Stimulated activated CD4-positive, alpha-beta T cell treated with anti-CD3 and anti-CD28 coated beads, Interleukin-2, amount 100 ng/mL, for 4 hours (primary cell): ENCODE data around the gene ZBTB25.

Source experiments
- DNase-seq: peaks from one replicate; pipeline ENCODE4 v3.0.0-alpha.2; 2020; ENCODE audit warnings: low read depth

The ZBTB25 gene

GRCh38 chr14:64515053-64515452 is 11.4 kb upstream of the ZBTB25 start:
- DNase-seq: no peak

- DNase-seq: no peak
Measured at GRCh38 chr14:64513271-64513670, 9.6 kb upstream of the ZBTB25 start.

GRCh38 chr14:64510825-64511671 is 7.4 kb upstream of the ZBTB25 start:
- DNase-seq: peak; percentile 50

GRCh38 chr14:64509036-64509435 is 5.4 kb upstream of the ZBTB25 start:
- no peak for DNase-seq

- no peak for DNase-seq
Measured at GRCh38 chr14:64508215-64508776, 4.7 kb upstream of the ZBTB25 start.

- DNase-seq: peak; percentile 49
Measured at GRCh38 chr14:64507376-64508156, 3.9 kb upstream of the ZBTB25 start.

- DNase-seq: no peak
Measured at GRCh38 chr14:64506721-64507120, 3.1 kb upstream of the ZBTB25 start.

- peak; percentile 80 for DNase-seq
Measured at GRCh38 chr14:64504897-64505794, 1.5 kb upstream of the ZBTB25 start.

GRCh38 chr14:64504310-64504896 is 765 bp upstream of the ZBTB25 start, which contains the start of gene ZBTB1:
ZBTB1 (plus strand) TSS chr14:64504770; CDS start chr14:64521505, 16,735 bp downstream.
- peak; percentile 79 for DNase-seq

GRCh38 chr14:64502887-64503433 is 678 bp downstream of the ZBTB25 start:
- no peak for DNase-seq

- no peak for DNase-seq
Measured at GRCh38 chr14:64502456-64502855, 1.2 kb downstream of the ZBTB25 start.

- DNase-seq: no peak
Measured at GRCh38 chr14:64501411-64502171, 2.0 kb downstream of the ZBTB25 start.

GRCh38 chr14:64500088-64500487 is 3.5 kb downstream of the ZBTB25 start:
- DNase-seq: no peak

GRCh38 chr14:64496764-64497163 is 6.9 kb downstream of the ZBTB25 start:
- DNase-seq: no peak

GRCh38 chr14:64495252-64495651 is 8.4 kb downstream of the ZBTB25 start:
- no peak for DNase-seq

GRCh38 chr14:64493455-64493854 is 10.2 kb downstream of the ZBTB25 start:
- DNase-seq: no peak

- DNase-seq: no peak
Measured at GRCh38 chr14:64491637-64492036, 12.0 kb downstream of the ZBTB25 start.

- no peak for DNase-seq
Measured at GRCh38 chr14:64488590-64489099, 15.0 kb downstream of the ZBTB25 start.

- DNase-seq: no peak
Measured at GRCh38 chr14:64478634-64479250, 24.9 kb downstream of the ZBTB25 start.

- DNase-seq: no peak
Measured at GRCh38 chr14:64476438-64476837, 27.2 kb downstream of the ZBTB25 start.
